ENCODE measurements around the gene VWA3B. TPM values are rescaled to one million over a fixed set of nuclear protein-coding genes. Genes with fewer than 3 reads are reported as not detected.

Gene VWA3B
- total RNA-seq, 1 donor from 2014 or later: not detected

- Mint-ChIP-seq H3K4me1 (ENCODE audit: low read depth) (no peaks in the 10 kb centered on the region), H3K27ac (ENCODE audit: unreplicated experiment) (no peak overlapping the region), H3K9me3 (ENCODE audit: low read depth) (no peaks in the 10 kb centered on the region), H3K36me3 (ENCODE audit: low read depth) (no peaks in the 10 kb centered on the region), H3K4me3 (ENCODE audit: unreplicated experiment) (no peak overlapping the region), H3K27me3 (ENCODE audit: low read depth) (peaks cover 15% of the 10 kb centered on the region)
- DNase-seq (ENCODE audit: low spot score): no peak
- TF ChIP-seq CTCF (IDR thresholded peaks at IDR 0.05): no peak
Measured at GRCh38 chr2:98357849-98358248, 270.9 kb downstream of the VWA3B start.

GRCh38 chr2:98359986-98360385, 273.0 kb downstream of the VWA3B start:
- H3K9me3 Mint-ChIP-seq (ENCODE audit: low read depth): no peaks in the 10 kb centered on the region
- DNase-seq (ENCODE audit: low spot score): no peak
- H3K27me3 Mint-ChIP-seq (ENCODE audit: low read depth): peaks cover 15% of the 10 kb centered on the region
- H3K4me3 Mint-ChIP-seq (ENCODE audit: unreplicated experiment): no peak overlapping the region
- no peak overlapping the region for H3K27ac Mint-ChIP-seq (ENCODE audit: unreplicated experiment)
- H3K4me1 Mint-ChIP-seq (ENCODE audit: low read depth): no peaks in the 10 kb centered on the region
- no peaks in the 10 kb centered on the region for H3K36me3 Mint-ChIP-seq (ENCODE audit: low read depth)
- no peak for TF ChIP-seq CTCF (IDR thresholded peaks at IDR 0.05)

Other genes starting within 250 kb of the VWA3B start
- gene TMEM131, start 91.2 kb upstream of the VWA3B start, total RNA-seq: 31.0 to 31.7 TPM (median 31.4 TPM) in 3 replicates